Measurements from ENCODE around the gene TRUB2. TPM values are rescaled to one million over a fixed set of nuclear protein-coding genes. Genes with fewer than 3 reads are reported as not detected.
A peak's percentile ranks its signal among the peaks of the same experiment; 100 is the strongest.
"Not testable (repeated sequence)": the region's sequence is repeated elsewhere in the genome, so short reads cannot be mapped to it uniquely, and the experiment has no call there.

The TRUB2 gene
- total RNA-seq, 2 donors from 2014 or later, result 28.4 to 38.0 TPM

DNA sequence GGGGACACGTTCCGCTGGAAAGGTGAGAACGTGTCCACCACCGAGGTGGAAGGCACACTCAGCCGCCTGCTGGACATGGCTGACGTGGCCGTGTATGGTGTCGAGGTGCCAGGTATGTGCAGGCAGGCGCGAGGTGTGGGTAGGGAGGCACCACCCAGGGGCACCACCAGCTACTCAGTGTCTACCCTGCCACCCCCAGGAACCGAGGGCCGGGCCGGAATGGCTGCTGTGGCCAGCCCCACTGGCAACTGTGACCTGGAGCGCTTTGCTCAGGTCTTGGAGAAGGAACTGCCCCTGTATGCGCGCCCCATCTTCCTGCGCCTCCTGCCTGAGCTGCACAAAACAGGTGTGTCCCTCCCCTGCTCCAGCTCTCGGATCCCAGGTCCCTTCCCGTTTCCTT lies 33.2 kb upstream of the TRUB2 start:
- DNase-seq (ENCODE audit: low spot score), result no peak

DNA sequence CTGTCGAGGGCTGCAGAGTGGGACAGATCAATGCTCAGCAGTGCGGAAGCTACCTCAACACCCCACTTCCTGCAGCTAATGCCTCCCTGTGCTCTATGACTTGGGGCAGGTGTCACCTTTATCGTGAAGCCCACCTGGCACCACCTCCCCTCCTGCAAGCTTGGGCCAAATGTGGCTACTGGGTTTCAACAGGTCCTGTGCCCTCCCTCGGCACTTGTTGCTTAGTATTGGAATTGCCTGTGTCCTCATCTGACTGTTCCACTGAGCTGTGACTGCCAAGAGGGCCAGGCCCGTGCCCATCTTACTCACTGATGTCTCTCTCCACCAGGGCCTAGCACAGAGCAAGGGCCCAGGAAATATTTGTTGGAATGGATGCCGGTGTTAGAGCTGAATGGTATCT lies 27.5 kb upstream of the TRUB2 start:
- ATAC-seq (no peak), DNase-seq (ENCODE audit: low spot score) (no peak)
- Mint-ChIP-seq H3K4me1 (ENCODE audit: low read depth in 2 of 2) (no peaks in the 10 kb centered on the region), H3K9me3 (no peaks in the 10 kb centered on the region), H3K27ac (no peak overlapping the region), H3K4me3 (no peak overlapping the region), H3K27me3 (no peaks in the 10 kb centered on the region), H3K36me3 (no peaks in the 10 kb centered on the region)

More for the DNA sequence above, 33.2 kb upstream of the TRUB2 start:
- Mint-ChIP-seq H3K27ac (no peak overlapping the region), H3K4me3 (no peak overlapping the region), H3K36me3 (peaks cover 5% of the 10 kb centered on the region), H3K27me3 (no peaks in the 10 kb centered on the region), H3K9me3 (no peaks in the 10 kb centered on the region), H3K4me1 (ENCODE audit: low read depth in 2 of 2) (no peaks in the 10 kb centered on the region)
- ATAC-seq, result no peak

DNA sequence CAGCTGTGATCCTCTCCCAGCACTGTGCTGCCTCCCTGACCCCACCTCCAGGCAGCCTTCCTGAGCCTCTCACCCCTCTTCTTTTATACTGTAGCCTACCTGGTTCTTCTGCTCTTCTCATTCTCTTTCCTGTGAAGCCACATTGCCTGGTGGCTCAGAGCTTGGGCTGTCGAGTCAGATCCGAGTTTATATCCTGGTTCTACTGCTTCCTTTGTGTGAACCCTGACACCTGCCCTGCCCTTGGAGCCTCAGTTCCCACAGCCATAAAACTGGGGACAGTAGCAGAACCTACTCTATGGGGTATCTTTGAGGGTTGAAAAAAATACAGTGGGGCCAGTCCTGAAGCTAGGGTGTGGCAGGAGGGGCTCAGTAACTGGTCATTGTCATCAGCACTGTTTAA lies 26.9 kb upstream of the TRUB2 start:
- DNase-seq (ENCODE audit: low spot score) (no peak), ATAC-seq (no peak)
- Mint-ChIP-seq H3K4me3 (no peak overlapping the region), H3K9me3 (no peaks in the 10 kb centered on the region), H3K27ac (no peak overlapping the region), H3K36me3 (no peaks in the 10 kb centered on the region), H3K4me1 (ENCODE audit: low read depth in 2 of 2) (no peaks in the 10 kb centered on the region), H3K27me3 (no peaks in the 10 kb centered on the region)

DNA sequence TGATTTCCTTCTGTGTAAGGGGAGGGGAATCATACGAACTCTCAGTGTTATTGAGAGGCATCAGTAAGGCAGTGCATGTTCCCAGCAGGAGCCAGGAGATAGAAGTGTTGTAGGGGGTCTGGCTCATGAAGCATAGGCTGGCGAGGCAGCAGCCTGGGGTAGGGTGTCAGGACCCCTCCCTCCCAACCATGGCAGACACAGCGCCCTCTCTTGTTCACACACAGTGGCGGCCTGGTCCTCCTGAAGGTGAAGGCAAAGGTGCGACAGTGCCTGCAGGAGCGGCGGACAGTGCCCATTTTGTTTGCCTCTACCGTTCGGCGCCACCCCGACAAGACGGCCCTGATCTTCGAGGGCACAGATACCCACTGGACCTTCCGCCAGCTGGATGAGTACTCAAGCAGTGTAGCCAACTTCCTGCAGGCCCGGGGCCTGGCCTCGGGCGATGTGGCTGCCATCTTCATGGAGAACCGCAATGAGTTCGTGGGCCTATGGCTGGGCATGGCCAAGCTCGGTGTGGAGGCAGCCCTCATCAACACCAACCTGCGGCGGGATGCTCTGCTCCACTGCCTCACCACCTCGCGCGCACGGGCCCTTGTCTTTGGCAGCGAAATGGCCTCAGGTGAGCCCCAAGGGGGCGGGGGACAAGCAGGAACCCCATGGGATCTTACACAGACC lies 22.8 kb upstream of the TRUB2 start:
- Mint-ChIP-seq H3K9me3 (no peaks in the 10 kb centered on the region), H3K36me3 (no peaks in the 10 kb centered on the region), H3K4me3 (no peak overlapping the region), H3K27me3 (no peaks in the 10 kb centered on the region), H3K27ac (no peak overlapping the region), H3K4me1 (ENCODE audit: low read depth in 2 of 2) (peaks cover 5 to 7% of the 10 kb centered on the region in 2 donors)
- ATAC-seq (no peak), DNase-seq (ENCODE audit: low spot score) (no peak)

DNA sequence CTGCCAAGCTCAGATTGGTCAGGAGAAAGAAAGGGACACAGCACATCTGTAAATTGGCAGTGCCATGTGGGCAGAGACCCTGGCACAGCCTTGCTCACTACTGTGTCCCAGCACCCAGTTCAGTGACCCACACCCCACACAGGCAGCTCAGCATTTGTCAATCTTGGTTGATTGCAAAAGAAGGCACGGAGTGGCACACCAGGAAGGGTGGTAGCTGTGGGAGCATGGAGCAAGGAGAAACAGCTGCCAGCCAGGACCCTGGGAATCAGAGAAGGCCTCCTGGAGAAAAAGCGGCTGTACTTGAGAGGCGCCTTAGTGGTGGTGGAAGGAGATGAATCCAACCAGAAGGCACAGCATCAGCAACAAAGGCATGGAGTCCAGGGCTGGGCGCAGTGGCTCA lies 21.6 kb upstream of the TRUB2 start:
- ATAC-seq (no peak), DNase-seq (ENCODE audit: low spot score) (no peak)
- H3K4me1 Mint-ChIP-seq (ENCODE audit: low read depth in 2 of 2), result peaks cover 5 to 7% of the 10 kb centered on the region in 2 donors
- no peaks in the 10 kb centered on the region for H3K36me3 Mint-ChIP-seq
- H3K27ac Mint-ChIP-seq, result no peak overlapping the region
- H3K4me3 Mint-ChIP-seq, result no peak overlapping the region
- H3K27me3 Mint-ChIP-seq, result no peaks in the 10 kb centered on the region
- no peaks in the 10 kb centered on the region for H3K9me3 Mint-ChIP-seq

DNA sequence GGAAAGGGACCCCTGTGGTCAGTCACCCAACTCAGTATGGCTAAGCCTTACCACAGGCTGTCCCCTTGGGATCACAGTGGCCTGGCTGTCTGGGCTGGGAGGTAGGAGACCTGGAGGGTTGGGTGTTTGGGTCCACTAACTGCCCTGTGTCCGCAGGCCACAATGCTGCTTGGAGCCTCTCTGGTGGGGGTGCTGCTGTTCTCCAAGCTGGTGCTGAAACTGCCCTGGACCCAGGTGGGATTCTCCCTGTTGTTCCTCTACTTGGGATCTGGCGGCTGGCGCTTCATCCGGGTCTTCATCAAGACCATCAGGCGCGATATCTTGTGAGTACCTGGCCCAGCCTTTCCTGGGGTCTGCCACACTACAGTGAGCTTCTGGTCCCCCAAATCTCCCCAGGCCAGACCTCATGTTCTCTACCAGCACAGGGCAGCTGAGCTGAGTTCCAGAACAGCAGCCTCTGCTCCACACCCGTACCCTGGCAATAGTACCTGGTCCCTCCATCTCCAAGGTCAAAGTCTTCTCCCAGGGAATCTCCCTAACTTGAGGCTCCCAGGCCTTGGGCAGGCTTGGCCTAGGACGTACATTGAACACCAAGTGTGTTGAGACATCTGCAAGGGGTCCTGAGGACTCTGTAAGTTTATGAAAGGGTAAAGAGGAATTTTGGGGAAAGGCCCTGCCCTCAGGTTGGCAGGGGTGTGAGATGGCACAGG lies 20.9 kb upstream of the TRUB2 start:
- Mint-ChIP-seq H3K4me3 (no peak overlapping the region), H3K9me3 (no peaks in the 10 kb centered on the region), H3K27ac (no peak overlapping the region), H3K27me3 (no peaks in the 10 kb centered on the region), H3K36me3 (no peaks in the 10 kb centered on the region), H3K4me1 (ENCODE audit: low read depth in 2 of 2) (peaks cover 5 to 7% of the 10 kb centered on the region in 2 donors)
- ATAC-seq (no peak), DNase-seq (ENCODE audit: low spot score) (no peak)

DNA sequence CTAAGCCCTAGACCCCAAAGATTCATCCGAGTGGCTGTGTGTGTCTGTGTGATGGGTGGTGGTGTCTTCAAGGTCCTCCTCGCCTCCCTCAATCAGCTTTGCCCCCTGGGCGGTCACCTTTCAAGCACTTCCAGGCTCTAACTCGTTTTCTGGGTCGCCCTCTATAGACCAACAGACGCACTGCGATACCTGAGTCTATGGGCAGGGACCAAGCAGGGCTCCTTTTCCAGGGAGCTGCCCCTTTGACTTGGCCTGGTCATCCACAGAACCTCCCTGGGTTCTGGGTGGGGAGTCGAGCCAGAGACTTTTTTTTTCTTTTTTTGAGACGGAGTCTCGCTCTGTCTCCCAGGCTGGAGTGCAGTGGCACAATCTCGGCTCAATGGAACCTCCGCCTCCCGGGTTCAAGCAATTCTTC lies 19.2 kb upstream of the TRUB2 start:
- peaks cover 5 to 7% of the 10 kb centered on the region in 2 donors for H3K4me1 Mint-ChIP-seq (ENCODE audit: low read depth in 2 of 2)
- H3K36me3 Mint-ChIP-seq, result no peaks in the 10 kb centered on the region
- H3K27ac Mint-ChIP-seq, result peak overlapping the region; percentile 72 to 79
- no peaks in the 10 kb centered on the region for H3K27me3 Mint-ChIP-seq
- peak overlapping the region; percentile 93 for H3K4me3 Mint-ChIP-seq
- peak in 1 of 2 donors; percentile 52 for ATAC-seq
- no peaks in the 10 kb centered on the region for H3K9me3 Mint-ChIP-seq
- DNase-seq (ENCODE audit: low spot score), result peak; percentile 75

DNA sequence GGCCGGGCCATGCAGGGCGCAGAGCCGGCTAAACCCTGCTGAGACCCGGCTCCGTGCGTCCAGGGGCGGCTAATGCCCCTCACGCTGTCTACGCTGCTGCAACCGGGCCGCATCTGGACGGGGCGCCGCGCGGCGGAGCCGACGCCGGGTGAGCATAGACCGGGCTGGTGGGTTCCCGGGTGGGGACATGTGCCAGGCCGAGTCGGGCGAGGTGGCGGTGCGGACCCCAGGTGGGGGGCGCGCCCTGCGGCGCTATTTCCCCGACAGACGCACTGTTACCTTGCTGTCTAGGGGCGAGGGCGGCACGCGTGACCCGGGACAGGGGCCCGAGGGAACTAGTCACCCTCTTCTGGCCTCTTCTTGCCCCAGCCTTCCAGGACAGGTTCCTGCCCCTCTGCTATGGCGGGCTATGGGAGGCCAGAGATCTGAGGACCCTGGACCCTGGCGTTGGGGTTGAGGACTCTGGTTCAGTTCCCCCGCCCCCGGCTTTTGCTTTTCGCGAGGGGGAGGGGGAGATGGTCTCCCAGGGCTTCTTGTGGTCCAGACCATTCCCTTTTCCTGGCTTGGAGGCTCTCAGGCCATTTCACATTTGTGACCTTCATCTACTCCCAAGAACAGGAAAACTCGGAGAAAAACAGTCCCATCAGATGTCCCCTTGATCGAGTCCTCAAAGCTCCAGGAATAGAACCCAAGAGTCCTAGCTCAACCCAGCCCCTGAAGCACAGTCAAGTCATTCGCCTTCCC lies 18.6 kb upstream of the TRUB2 start:
- ATAC-seq, result no peak
- peak overlapping the region; percentile 72 to 79 for H3K27ac Mint-ChIP-seq
- no peaks in the 10 kb centered on the region for H3K27me3 Mint-ChIP-seq
- peak overlapping the region; percentile 93 for H3K4me3 Mint-ChIP-seq
- DNase-seq (ENCODE audit: low spot score), result no peak
- H3K4me1 Mint-ChIP-seq (ENCODE audit: low read depth in 2 of 2), result peaks cover 5 to 7% of the 10 kb centered on the region in 2 donors
- no peaks in the 10 kb centered on the region for H3K36me3 Mint-ChIP-seq
- H3K9me3 Mint-ChIP-seq, result no peaks in the 10 kb centered on the region

DNA sequence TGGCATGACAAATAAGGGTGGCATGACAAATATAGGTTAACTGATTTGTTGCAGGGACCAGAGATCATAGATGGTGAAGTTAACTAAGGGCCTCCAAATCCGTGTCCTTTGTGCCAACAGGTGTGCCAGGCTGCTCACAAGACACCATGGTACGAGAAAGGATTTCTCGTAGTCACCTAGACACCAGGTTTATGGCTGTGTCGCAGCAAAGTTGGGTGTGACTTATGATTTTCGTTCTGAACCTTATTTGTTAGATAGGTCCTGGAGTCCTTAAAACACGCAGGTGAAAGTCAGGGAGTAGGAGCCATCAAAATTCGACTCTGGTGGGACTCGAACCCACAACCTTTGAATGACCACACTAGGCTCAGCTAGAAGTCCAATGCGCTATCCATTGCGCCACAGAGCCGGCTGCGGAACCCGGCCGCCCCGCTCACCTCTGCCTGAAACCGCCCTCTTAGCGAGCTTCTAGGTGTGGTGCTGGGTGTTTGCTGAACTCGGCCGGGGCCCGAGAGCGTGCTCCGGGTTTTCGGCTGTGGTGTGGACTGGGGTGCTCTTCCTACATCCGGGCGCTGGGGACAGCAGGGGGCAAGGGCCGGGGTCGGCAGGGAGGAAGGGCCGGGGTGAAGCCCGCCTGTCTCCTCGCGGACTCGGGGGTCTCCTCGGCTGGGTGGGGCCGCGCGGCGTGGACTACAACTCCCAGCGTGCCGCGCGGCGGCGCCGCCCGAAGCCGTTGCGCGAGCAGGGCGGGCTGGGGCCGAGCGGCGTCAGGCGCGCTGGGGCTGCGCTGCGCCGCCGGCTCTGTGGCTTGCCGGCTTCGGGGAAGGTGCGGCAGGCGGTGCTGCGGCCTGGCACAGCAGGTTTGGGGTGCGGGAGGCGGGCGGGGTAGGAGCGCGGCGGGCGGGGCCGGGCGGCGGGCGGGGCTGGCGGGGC lies 17.8 kb upstream of the TRUB2 start, which contains the start of gene SLC27A4:
TSS of gene SLC27A4 (plus strand) at position 767 of the 930 bp plus-strand sequence. CDS start 2,606 bp downstream, outside the sequence.
- no peaks in the 10 kb centered on the region for H3K9me3 Mint-ChIP-seq
- no peaks in the 10 kb centered on the region for H3K27me3 Mint-ChIP-seq
- peak within 1 kb of the TSS; percentile 93 for H3K4me3 Mint-ChIP-seq
- peak; percentile 96 to 97 for ATAC-seq
- no peaks in the 10 kb centered on the region for H3K36me3 Mint-ChIP-seq
- H3K4me1 Mint-ChIP-seq (ENCODE audit: low read depth in 2 of 2), result peaks cover 5 to 7% of the 10 kb centered on the region in 2 donors
- H3K27ac Mint-ChIP-seq, result peak within 1 kb of the TSS; percentile 72 to 79
- peak; percentile 87 for DNase-seq (ENCODE audit: low spot score)

DNA sequence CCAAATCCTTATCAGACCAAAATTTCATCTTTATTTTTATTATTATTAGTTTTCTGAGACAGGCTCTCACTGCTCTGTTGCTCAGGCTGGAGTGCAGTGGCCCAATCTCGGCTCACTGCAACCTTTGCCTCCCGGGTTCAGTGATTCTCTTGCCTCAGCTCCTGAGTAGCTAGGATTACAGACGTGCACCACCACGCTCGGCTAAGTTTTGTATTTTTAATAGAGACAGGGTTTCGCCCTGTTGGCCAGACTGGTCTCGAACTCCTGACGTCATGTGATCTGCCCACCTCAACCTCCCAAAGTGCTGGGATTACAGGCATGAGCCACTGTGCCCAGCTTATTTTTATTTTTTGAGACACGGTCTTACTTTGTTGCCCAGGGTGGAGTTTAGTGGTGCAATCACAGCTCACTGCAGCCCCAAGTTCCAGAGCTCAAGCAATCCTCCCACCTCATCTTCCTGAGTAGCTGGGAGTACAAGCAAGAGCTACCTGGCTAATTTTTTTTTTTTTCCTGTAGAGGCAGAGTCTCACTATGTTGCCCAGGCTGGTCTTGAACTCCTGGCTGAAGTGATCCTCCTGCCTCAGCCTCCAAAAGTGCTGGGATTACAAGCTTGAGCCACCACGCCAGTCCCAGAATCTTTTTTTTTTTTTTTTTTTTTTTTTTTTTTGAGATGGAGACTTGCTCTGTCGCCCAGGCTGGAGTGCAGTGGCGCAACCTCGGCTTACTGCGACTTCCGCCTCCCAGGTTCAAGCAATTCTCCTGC lies 16.8 kb upstream of the TRUB2 start:
- not testable (repeated sequence) for ATAC-seq; H3K9me3 Mint-ChIP-seq; H3K36me3 Mint-ChIP-seq; DNase-seq (ENCODE audit: low spot score); H3K4me1 Mint-ChIP-seq (ENCODE audit: low read depth in 2 of 2); H3K27me3 Mint-ChIP-seq
- Mint-ChIP-seq H3K4me3 (peak overlapping the region; percentile 73), H3K27ac (peak overlapping the region in 1 of 2 donors; percentile 51)

DNA sequence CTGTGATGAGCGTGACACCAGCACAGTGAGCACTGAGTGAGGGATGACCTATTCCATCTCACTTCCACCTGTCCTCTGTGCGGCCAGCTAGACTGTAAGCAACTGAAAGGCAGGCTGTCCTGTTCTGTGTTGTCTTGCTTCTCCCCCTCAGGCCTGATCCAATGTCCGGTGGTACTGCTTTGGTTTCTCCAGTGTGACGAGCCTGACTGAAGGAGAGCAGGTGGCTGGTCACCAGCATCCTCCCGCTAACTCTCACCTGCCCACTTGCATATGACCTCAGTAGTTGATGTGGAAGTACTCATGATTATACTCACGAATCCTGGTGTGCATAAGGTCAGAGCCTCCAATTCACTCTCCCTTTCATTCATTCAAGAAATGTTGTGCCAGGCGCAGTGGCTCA lies 15.7 kb upstream of the TRUB2 start:
- ATAC-seq (no peak), DNase-seq (ENCODE audit: low spot score) (no peak)
- Mint-ChIP-seq H3K27me3 (no peaks in the 10 kb centered on the region), H3K36me3 (no peaks in the 10 kb centered on the region), H3K4me1 (ENCODE audit: low read depth in 2 of 2) (peaks cover 5 to 7% of the 10 kb centered on the region in 2 donors), H3K4me3 (no peak overlapping the region), H3K27ac (no peak overlapping the region), H3K9me3 (no peaks in the 10 kb centered on the region)

DNA sequence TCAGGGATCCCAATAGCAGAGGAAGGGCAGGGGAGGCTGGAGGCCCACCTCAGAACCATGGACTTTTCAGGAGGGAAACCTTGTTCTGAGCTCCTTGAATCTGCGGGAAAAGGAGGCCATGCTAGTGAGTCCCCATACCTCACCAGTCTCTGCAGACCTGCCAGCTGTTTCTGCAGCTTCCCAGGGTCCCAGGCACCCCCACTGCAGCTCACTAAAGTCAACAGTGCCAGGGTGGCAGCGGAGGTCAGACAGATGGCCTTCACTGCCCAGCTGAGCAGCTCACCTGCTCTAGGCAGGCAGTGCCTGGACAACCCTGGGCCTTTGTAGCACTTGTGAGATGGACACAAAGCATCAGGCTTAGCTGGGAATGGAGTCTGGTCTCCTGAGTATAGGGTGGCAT lies 13.7 kb upstream of the TRUB2 start:
- DNase-seq (ENCODE audit: low spot score) (no peak), ATAC-seq (no peak)
- no peaks in the 10 kb centered on the region for H3K27me3 Mint-ChIP-seq
- H3K4me1 Mint-ChIP-seq (ENCODE audit: low read depth in 2 of 2), result no peaks in the 10 kb centered on the region
- H3K4me3 Mint-ChIP-seq, result no peak overlapping the region
- H3K27ac Mint-ChIP-seq, result no peak overlapping the region
- H3K36me3 Mint-ChIP-seq, result no peaks in the 10 kb centered on the region
- H3K9me3 Mint-ChIP-seq, result no peaks in the 10 kb centered on the region

DNA sequence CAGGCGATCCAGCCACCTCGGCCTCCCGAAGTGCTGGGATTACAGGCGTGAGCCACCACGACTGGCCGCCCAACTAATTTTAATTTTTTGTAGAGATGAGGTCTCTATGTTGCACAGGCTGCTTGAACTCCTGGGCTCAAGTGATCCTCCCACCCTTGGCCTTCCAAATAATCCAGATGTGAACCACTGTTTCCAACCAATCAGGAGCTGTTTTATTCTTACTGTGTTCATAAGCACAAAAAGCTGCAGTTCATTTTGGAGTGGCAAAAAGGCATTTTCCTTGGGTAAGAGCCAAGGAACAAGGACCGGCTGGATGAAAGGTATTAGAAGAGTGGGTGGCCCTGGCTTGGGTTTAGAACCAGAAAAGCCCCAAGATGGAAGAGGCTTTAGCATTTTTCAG lies 12.9 kb upstream of the TRUB2 start:
- no peaks in the 10 kb centered on the region for H3K36me3 Mint-ChIP-seq
- no peaks in the 10 kb centered on the region for H3K27me3 Mint-ChIP-seq
- H3K4me1 Mint-ChIP-seq (ENCODE audit: low read depth in 2 of 2), result no peaks in the 10 kb centered on the region
- no peak overlapping the region for H3K4me3 Mint-ChIP-seq
- ATAC-seq (no peak), DNase-seq (ENCODE audit: low spot score) (no peak)
- H3K9me3 Mint-ChIP-seq, result no peaks in the 10 kb centered on the region
- no peak overlapping the region for H3K27ac Mint-ChIP-seq

Measured in natural killer cell treated with Interleukin-12 subunit alpha and Interleukin-12 subunit beta and Interleukin-15 and Interleukin-18, amount 100 ng/mL, for 72 hours (primary cell).